Lung (tissue), 12 donors: Measurements from ENCODE around the gene ATP2B2. TPM values are rescaled to one million over a fixed set of nuclear protein-coding genes. Genes with fewer than 3 reads are reported as not detected.

ENCODE experiments used
- ATAC-seq: fragments of 200-7000 bp; cut with Tn5 transposase; one replicate; pipeline ENCODE4 v1.9.1; 2020; ENCODE audit warnings: moderate number of reproducible peaks; ENCODE audit not compliant: insufficient read depth, low FRiP score
- DNase-seq, 3 donors: peaks; one replicate each; pipeline ENCODE4 v3.0.0-alpha.2; 2013 to 2017
- H3K27ac ChIP-seq, 2 donors: one replicate each; pipeline ENCODE4 v1.5.1; 2013; ENCODE audit warnings: mild to moderate bottlenecking in 2 of 2, moderate library complexity in 2 of 2, control low read depth in 1 of 2, inconsistent platforms in 1 of 2, low read depth in 1 of 2, low read length in 1 of 2
- H3K27me3 ChIP-seq, 3 donors: one replicate each; pipeline ENCODE4 v1.5.1; 2013; ENCODE audit warnings: low read length in 2 of 3; ENCODE audit not compliant: control insufficient read depth in 3 of 3, insufficient read depth in 3 of 3
- H3K36me3 ChIP-seq, 4 donors: one replicate each; pipeline ENCODE4 v1.5.1; 2013; ENCODE audit warnings: low read length in 4 of 4, mild to moderate bottlenecking in 1 of 4, moderate library complexity in 1 of 4; ENCODE audit not compliant: control insufficient read depth in 4 of 4, insufficient read depth in 4 of 4
- H3K4me1 ChIP-seq, 5 donors: one replicate each; pipeline ENCODE4 v1.5.1; 2013; ENCODE audit warnings: low read length in 5 of 5, mild to moderate bottlenecking in 2 of 5, moderate library complexity in 1 of 5; ENCODE audit not compliant: control insufficient read depth in 5 of 5, insufficient read depth in 5 of 5
- H3K4me3 ChIP-seq: one replicate; pipeline ENCODE4 v1.5.1; 2013; ENCODE audit warnings: mild to moderate bottlenecking, control low read depth, moderate library complexity
- H3K9ac ChIP-seq, 2 donors: one replicate each; pipeline ENCODE4 v1.5.1; 2013; ENCODE audit warnings: low read length in 2 of 2, control low read depth in 1 of 2; ENCODE audit not compliant: insufficient read depth in 1 of 2
- H3K9me3 ChIP-seq, 4 donors: one replicate each; pipeline ENCODE4 v1.5.1; 2013; ENCODE audit warnings: low read length in 3 of 4, mild to moderate bottlenecking in 1 of 4, moderate library complexity in 1 of 4; ENCODE audit not compliant: control insufficient read depth in 4 of 4, insufficient read depth in 3 of 4
- WGBS, 2 donors: extraction: QIAGEN DNeasy Blood & Tissue Kit; methylation state at CpG; one replicate each; pipeline ENCODE4 v1.1.7; 2013; 5-methylcytosine and 5-hydroxymethylcytosine counted together
- polyA plus RNA-seq, 2 donors: library from polyadenylated mRNA; stranded (reverse); fragments of 200-250 nt; gene quantifications; one replicate each; pipeline ENCODE4 v1.2.1, GENCODE V29; 2013
- total RNA-seq, 2 donors: library from RNA; depleted of rRNA in 1 of 2; stranded (reverse); fragments of >200 nt in 1 of 2; gene quantifications; one replicate each; pipeline ENCODE4 v1.2.1, GENCODE V29; 2014 to 2021
- TF ChIP-seq, protein P1 (sequence below): IDR thresholded peaks from 2 replicates; pipeline ENCODE4 v1.5.1; 2012; ENCODE audit warnings: mild to moderate bottlenecking; ENCODE audit errors: control extremely low read depth, extremely low read depth
- donor health status: control.
- donor health status: control.
- donor health status: Bipolar disorder and iron deficiency.
- donor health status: healthy.
- donor health status: DM: yes; HTN: yes; CAD: no.

ATP2B2 gene
- total and polyA plus RNA-seq, 4 donors, result 0.06 TPM; not detected in 3

DNA sequence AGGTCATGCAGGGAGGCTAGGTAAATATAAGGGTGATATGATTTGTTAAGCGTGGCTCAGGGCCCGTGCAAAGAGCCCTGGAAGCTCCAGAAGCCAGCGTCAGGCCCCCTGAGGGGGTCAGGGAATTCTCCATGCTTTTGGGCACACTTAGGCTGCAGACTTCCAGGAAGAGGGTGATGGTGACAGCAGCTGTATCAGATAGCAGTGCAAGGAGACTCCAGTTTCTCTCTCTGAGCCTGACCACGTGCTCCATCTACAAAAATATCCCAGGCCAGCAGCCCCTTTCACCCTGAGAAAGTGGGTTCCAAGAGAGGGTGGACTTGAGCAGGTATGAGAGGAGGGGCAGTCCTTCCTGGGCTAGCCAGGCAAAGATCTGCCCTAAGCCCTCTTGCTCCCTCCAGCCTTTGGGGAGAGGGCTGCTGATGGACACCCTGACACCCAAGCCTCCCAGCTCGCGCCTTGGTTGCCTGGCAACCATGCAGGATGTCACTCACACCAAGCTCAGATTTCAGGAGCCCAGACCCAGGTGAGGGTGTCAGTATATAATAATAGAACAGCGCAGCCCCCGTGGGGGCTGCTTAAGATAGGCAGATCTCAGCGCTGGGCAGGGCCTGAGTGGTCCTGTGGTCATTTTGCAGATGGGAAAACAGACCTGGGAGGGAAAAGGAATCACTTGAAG lies 35.8 kb downstream of the ATP2B2 start:
- no peaks in the 10 kb centered on the region for H3K4me1 ChIP-seq
- peaks cover 0 to 4% (median 0%) of the 10 kb centered on the region in 4 donors for H3K9me3 ChIP-seq
- no peak overlapping the region for H3K9ac ChIP-seq
- DNase-seq, result peak in 1 of 3 donors; percentile 1
- WGBS, 2 donors, result 26 to 35% methylated on average over 9 of the region's 9 CpGs
- no peak overlapping the region for H3K27ac ChIP-seq
- H3K27me3 ChIP-seq, result peaks cover 0 to 26% (median 9%) of the 10 kb centered on the region in 3 donors
- TF ChIP-seq, protein P1, sequence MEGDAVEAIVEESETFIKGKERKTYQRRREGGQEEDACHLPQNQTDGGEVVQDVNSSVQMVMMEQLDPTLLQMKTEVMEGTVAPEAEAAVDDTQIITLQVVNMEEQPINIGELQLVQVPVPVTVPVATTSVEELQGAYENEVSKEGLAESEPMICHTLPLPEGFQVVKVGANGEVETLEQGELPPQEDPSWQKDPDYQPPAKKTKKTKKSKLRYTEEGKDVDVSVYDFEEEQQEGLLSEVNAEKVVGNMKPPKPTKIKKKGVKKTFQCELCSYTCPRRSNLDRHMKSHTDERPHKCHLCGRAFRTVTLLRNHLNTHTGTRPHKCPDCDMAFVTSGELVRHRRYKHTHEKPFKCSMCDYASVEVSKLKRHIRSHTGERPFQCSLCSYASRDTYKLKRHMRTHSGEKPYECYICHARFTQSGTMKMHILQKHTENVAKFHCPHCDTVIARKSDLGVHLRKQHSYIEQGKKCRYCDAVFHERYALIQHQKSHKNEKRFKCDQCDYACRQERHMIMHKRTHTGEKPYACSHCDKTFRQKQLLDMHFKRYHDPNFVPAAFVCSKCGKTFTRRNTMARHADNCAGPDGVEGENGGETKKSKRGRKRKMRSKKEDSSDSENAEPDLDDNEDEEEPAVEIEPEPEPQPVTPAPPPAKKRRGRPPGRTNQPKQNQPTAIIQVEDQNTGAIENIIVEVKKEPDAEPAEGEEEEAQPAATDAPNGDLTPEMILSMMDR, result no peak
- ATAC-seq, result no peak
- H3K4me3 ChIP-seq, result no peak overlapping the region
- no peaks in the 10 kb centered on the region for H3K36me3 ChIP-seq

DNA sequence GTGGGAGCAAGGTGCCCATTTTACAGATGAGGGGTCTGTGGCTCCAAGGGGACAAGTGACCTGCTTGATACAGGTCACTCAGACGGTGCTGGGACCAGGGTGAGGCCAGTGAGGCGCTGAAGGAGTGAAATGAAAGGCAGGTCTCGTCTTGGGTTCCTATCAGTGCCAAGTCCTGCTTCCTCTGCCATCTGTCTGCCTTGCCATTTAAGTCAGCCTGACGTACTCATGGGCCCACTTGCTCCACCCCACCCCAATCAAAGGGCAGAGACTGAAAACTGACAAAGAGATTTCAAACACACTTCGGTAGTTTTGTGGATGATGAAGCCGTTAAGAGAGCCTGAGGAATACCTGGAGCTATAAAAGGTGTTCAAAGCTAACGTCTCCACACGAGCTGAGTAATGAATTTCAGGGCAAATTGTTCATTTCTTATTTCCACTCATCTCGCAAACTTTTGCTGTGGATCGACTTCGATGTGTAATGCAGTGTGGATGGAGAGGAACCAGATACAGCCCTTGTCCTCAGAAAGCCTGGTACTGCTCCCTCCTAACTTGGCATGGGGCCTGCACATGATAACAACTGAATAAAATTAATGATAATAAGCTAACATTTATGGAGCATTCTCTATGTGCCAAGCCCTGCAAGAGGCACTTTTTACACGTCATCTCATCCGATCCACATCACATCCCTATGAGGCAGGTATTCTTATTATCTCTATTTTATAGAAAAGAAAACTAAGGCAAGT lies 36.6 kb downstream of the ATP2B2 start:
- TF ChIP-seq, protein P1, result no peak
- WGBS, 2 donors, result 64 to 76% methylated on average over 13 of the region's 13 CpGs
- H3K36me3 ChIP-seq, result no peaks in the 10 kb centered on the region
- peaks cover 0 to 4% (median 0%) of the 10 kb centered on the region in 4 donors for H3K9me3 ChIP-seq
- no peak overlapping the region for H3K4me3 ChIP-seq
- DNase-seq (no peak), ATAC-seq (no peak)
- H3K4me1 ChIP-seq, result no peaks in the 10 kb centered on the region
- peaks cover 0 to 24% (median 9%) of the 10 kb centered on the region in 3 donors for H3K27me3 ChIP-seq
- H3K9ac ChIP-seq, result no peak overlapping the region
- H3K27ac ChIP-seq, result no peak overlapping the region

DNA sequence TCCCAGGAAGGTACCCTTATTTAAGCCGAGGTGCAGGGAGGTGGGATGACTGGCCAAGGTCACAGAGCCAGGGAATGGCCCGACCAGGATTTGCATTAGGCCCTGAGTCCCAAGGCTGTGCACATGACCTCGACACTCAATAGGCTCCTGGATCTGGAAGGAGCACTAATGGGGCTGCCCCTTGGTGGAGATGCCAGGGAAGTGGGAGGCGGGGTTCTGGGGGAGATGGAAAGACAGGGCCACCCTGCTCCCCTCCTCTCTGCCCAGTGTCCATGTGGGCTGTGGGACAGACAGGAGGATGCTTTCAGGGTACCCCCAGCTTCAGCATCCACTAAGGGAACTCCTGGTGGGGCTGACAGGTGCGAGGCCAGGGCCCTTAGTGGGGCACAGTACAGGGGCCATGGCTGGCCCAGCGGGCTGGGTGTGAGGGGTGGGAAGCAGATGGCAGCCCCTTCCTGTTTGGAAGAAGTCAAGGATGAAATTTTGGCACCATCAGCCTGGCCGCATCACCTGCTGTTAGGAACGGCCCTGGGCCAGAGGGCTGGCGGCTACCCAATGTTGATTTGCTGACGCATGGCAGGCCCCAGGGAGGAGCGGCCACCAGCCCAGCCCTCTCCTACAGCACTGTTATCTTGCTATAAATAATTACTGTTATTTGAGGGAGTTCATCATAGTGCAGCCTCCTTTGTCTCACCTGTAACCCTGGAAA lies 37.3 kb downstream of the ATP2B2 start:
- 72 to 77% methylated on average over 11 of the region's 11 CpGs for WGBS, 2 donors
- no peaks in the 10 kb centered on the region for H3K36me3 ChIP-seq
- DNase-seq (no peak), ATAC-seq (no peak)
- H3K4me3 ChIP-seq, result no peak overlapping the region
- no peak overlapping the region for H3K9ac ChIP-seq
- H3K27ac ChIP-seq, result no peak overlapping the region
- H3K27me3 ChIP-seq, result peaks cover 0 to 24% (median 9%) of the 10 kb centered on the region in 3 donors
- no peaks in the 10 kb centered on the region for H3K4me1 ChIP-seq
- TF ChIP-seq, protein P1, result no peak
- H3K9me3 ChIP-seq, result peaks cover 0 to 4% (median 0%) of the 10 kb centered on the region in 4 donors
